T-helper 2 cell treated with Interferon-gamma antibody and Interleukin-4, amounts not matched to agents 5 μg/mL and 100 μg/mL, for 36 hours (primary cell): ENCODE results near the gene KL.

Source experiments
- DNase-seq: peaks from one replicate; pipeline ENCODE4 v3.0.0; 2021; ENCODE audit warnings: low spot score
- H3K27ac Mint-ChIP-seq: one replicate; pipeline ENCODE4 v1.8.0; 2021; ENCODE audit warnings: mild to moderate bottlenecking, mixed read lengths
- H3K27me3 Mint-ChIP-seq: one replicate; pipeline ENCODE4 v1.8.0; 2021; ENCODE audit warnings: low read depth, mixed read lengths
- H3K36me3 Mint-ChIP-seq: one replicate; pipeline ENCODE4 v1.8.0; 2021; ENCODE audit warnings: low read depth, mixed read lengths
- H3K4me1 Mint-ChIP-seq: one replicate; pipeline ENCODE4 v1.8.0; 2021; ENCODE audit warnings: low read depth, mixed read lengths
- H3K4me3 Mint-ChIP-seq: one replicate; pipeline ENCODE4 v1.8.0; 2022; ENCODE audit warnings: mild to moderate bottlenecking, moderate library complexity, mixed read lengths
- H3K9me3 Mint-ChIP-seq: one replicate; pipeline ENCODE4 v1.8.0; 2021; ENCODE audit warnings: mixed read lengths

KL gene

DNA sequence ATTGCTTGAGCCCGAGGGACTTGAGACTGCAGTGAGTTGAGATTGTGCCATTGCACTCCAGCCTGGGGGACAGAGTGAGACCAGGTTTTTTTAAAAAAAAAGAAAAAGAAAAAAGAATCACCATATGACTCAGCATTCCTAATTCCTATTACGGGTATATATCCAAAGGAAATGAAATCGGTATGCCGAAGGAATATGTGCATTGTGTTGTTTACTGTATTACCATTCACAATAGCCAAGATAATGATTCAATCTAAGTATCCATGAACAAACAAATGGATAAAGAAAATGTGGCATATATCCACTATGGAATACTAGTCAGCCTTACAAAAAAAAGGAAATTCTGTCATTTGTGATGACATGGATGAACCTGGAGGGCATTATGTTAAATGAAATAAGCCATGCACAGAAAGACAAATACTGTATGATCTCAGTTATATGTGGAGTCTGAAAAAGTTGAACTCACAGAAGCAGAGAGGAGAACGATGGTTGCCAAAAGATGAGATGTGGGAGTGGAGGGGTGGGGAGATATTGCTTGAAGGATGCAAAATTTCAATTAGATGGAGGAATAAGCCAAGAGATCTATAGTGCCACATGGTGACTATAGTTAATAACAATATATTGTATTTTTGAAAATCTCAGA is 4.3 kb upstream of the KL start:
- H3K9me3 Mint-ChIP-seq: peaks cover 31% of the 10 kb centered on the region
- DNase-seq: no peak
- H3K4me3 Mint-ChIP-seq: no peak overlapping the region
- H3K27ac Mint-ChIP-seq: no peak overlapping the region
- H3K36me3 Mint-ChIP-seq: no peaks in the 10 kb centered on the region
- peaks cover 64% of the 10 kb centered on the region for H3K27me3 Mint-ChIP-seq
- H3K4me1 Mint-ChIP-seq: peaks cover 11% of the 10 kb centered on the region

- peaks cover 15% of the 10 kb centered on the region for H3K4me1 Mint-ChIP-seq
- peaks cover 66% of the 10 kb centered on the region for H3K27me3 Mint-ChIP-seq
- no peak overlapping the region for H3K27ac Mint-ChIP-seq
- no peak overlapping the region for H3K4me3 Mint-ChIP-seq
- H3K36me3 Mint-ChIP-seq: no peaks in the 10 kb centered on the region
- H3K9me3 Mint-ChIP-seq: peaks cover 12% of the 10 kb centered on the region
- no peak for DNase-seq
Observed at GRCh38 chr13:33014291-33014690, 1.9 kb upstream of the KL start.

GRCh38 chr13:33015241-33015668 is 968 bp upstream of the KL start:
- DNase-seq: no peak
- Mint-ChIP-seq H3K36me3 (no peaks in the 10 kb centered on the region), H3K27ac (no peak overlapping the region), H3K27me3 (peaks cover 69% of the 10 kb centered on the region), H3K4me3 (peak overlapping the region; percentile 77), H3K9me3 (peaks cover 5% of the 10 kb centered on the region), H3K4me1 (peaks cover 15% of the 10 kb centered on the region)

GRCh38 chr13:33015791-33016323 is 366 bp upstream of the KL start:
- Mint-ChIP-seq H3K4me1 (peaks cover 15% of the 10 kb centered on the region), H3K27me3 (peaks cover 69% of the 10 kb centered on the region), H3K9me3 (peaks cover 2% of the 10 kb centered on the region), H3K27ac (no peak overlapping the region), H3K36me3 (no peaks in the 10 kb centered on the region), H3K4me3 (peak overlapping the region; percentile 77)
- DNase-seq: no peak

GRCh38 chr13:33017323-33017929 is 1.2 kb downstream of the KL start:
- H3K36me3 Mint-ChIP-seq: no peaks in the 10 kb centered on the region
- H3K4me1 Mint-ChIP-seq: peaks cover 15% of the 10 kb centered on the region
- peak; percentile 61 for DNase-seq
- H3K27ac Mint-ChIP-seq: no peak overlapping the region
- H3K27me3 Mint-ChIP-seq: peaks cover 65% of the 10 kb centered on the region
- H3K4me3 Mint-ChIP-seq: peak overlapping the region; percentile 56
- no peaks in the 10 kb centered on the region for H3K9me3 Mint-ChIP-seq

GRCh38 chr13:33018886-33019285 is 2.7 kb downstream of the KL start:
- DNase-seq: no peak
- H3K27me3 Mint-ChIP-seq: peaks cover 61% of the 10 kb centered on the region
- peaks cover 15% of the 10 kb centered on the region for H3K4me1 Mint-ChIP-seq
- no peak overlapping the region for H3K4me3 Mint-ChIP-seq
- no peak overlapping the region for H3K27ac Mint-ChIP-seq
- H3K36me3 Mint-ChIP-seq: no peaks in the 10 kb centered on the region
- no peaks in the 10 kb centered on the region for H3K9me3 Mint-ChIP-seq

DNA sequence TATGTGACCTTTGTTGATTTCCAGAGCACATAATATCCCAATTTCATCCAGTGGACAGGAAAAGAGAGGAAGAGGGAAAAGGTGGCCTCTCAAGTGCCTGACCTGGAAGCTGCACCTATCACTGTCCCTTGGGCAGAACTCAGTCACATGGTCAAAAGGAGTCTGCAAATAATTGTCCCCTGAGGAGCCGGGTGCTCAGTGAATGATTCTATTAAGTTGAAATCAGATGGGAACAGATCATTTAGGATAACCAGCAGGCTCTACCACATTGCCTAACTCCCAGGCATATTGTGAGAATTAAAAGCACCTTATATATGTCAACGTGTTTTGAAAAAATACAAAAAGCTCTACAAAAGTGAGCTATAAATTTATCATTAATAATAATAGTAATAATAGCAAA is 6.8 kb downstream of the KL start:
- no peaks in the 10 kb centered on the region for H3K36me3 Mint-ChIP-seq
- no peak overlapping the region for H3K4me3 Mint-ChIP-seq
- no peak overlapping the region for H3K27ac Mint-ChIP-seq
- H3K9me3 Mint-ChIP-seq: no peaks in the 10 kb centered on the region
- peaks cover 42% of the 10 kb centered on the region for H3K27me3 Mint-ChIP-seq
- no peak for DNase-seq
- H3K4me1 Mint-ChIP-seq: no peaks in the 10 kb centered on the region

- DNase-seq: no peak
- Mint-ChIP-seq H3K27me3 (peaks cover 28% of the 10 kb centered on the region), H3K4me3 (no peak overlapping the region), H3K36me3 (no peaks in the 10 kb centered on the region), H3K9me3 (no peaks in the 10 kb centered on the region), H3K27ac (no peak overlapping the region), H3K4me1 (no peaks in the 10 kb centered on the region)
Observed at GRCh38 chr13:33025220-33025744, 9.1 kb downstream of the KL start.

GRCh38 chr13:33026489-33027152 is 10.4 kb downstream of the KL start:
- H3K4me1 Mint-ChIP-seq: no peaks in the 10 kb centered on the region
- H3K4me3 Mint-ChIP-seq: no peak overlapping the region
- peaks cover 17% of the 10 kb centered on the region for H3K27me3 Mint-ChIP-seq
- H3K9me3 Mint-ChIP-seq: no peaks in the 10 kb centered on the region
- H3K27ac Mint-ChIP-seq: no peak overlapping the region
- no peaks in the 10 kb centered on the region for H3K36me3 Mint-ChIP-seq
- no peak for DNase-seq

GRCh38 chr13:33028620-33029019 is 12.4 kb downstream of the KL start:
- H3K4me1 Mint-ChIP-seq: peaks cover 8% of the 10 kb centered on the region
- no peak overlapping the region for H3K4me3 Mint-ChIP-seq
- no peak for DNase-seq
- H3K36me3 Mint-ChIP-seq: no peaks in the 10 kb centered on the region
- peaks cover 11% of the 10 kb centered on the region for H3K27me3 Mint-ChIP-seq
- no peak overlapping the region for H3K27ac Mint-ChIP-seq
- no peaks in the 10 kb centered on the region for H3K9me3 Mint-ChIP-seq

GRCh38 chr13:33031277-33031676 is 15.1 kb downstream of the KL start:
- no peak overlapping the region for H3K27ac Mint-ChIP-seq
- H3K9me3 Mint-ChIP-seq: no peaks in the 10 kb centered on the region
- H3K36me3 Mint-ChIP-seq: no peaks in the 10 kb centered on the region
- H3K27me3 Mint-ChIP-seq: peaks cover 4% of the 10 kb centered on the region
- H3K4me1 Mint-ChIP-seq: peaks cover 8% of the 10 kb centered on the region
- no peak for DNase-seq
- no peak overlapping the region for H3K4me3 Mint-ChIP-seq

DNA sequence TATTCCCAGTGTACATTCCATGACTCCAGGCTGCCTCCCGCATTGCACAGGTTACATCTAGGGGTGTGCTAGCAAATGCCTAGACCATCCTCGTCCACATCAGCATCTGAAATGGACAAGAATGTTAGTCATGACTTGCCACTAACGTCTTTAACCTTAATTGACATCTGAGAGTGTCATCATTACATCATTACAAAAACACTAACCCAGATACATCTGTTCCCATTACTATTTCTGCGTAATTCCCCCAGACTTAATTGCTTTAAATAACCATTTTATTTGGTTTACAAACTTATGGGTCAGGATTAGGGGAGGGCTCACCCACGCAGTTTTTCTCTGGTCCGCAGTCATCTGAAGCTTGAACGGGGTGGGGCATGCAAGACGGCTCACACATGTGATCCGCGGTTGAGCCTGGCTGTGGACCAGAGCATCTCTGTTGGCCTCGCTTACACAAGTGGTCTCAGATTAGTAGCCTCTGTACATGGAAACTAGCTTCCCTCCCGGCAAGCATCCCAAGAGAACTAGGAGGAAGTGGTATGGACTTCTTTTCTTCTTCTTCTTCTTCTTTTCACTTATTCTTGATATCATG is 15.9 kb downstream of the KL start:
- Mint-ChIP-seq H3K27me3 (peaks cover 4% of the 10 kb centered on the region), H3K4me3 (no peak overlapping the region)
- no peak for DNase-seq

GRCh38 chr13:33033051-33033812 is 17.0 kb downstream of the KL start:
- Mint-ChIP-seq H3K27me3 (peaks cover 4% of the 10 kb centered on the region), H3K36me3 (no peaks in the 10 kb centered on the region), H3K4me3 (peak overlapping the region; percentile 79), H3K4me1 (peaks cover 8% of the 10 kb centered on the region), H3K27ac (peak overlapping the region; percentile 78), H3K9me3 (no peaks in the 10 kb centered on the region)
- DNase-seq: no peak

More for the DNA sequence above, 15.9 kb downstream of the KL start:
- no peaks in the 10 kb centered on the region for H3K9me3 Mint-ChIP-seq
- no peaks in the 10 kb centered on the region for H3K36me3 Mint-ChIP-seq
- peaks cover 8% of the 10 kb centered on the region for H3K4me1 Mint-ChIP-seq
- H3K27ac Mint-ChIP-seq: no peak overlapping the region
